Activated T-helper 2 cell treated with anti-CD3 and anti-CD28 coated beads, Interferon-gamma antibody, Interleukin-2, Interleukin-4, amounts not matched to agents 10 μg/mL and 5 μg/mL and 100 μg/mL, durations not matched to agents 14 hours and 24 hours and 36 hours (primary cell): ENCODE data around the gene MICAL3. TPM values are rescaled to one million over a fixed set of nuclear protein-coding genes. Genes with fewer than 3 reads are reported as not detected.

Source experiments
- DNase-seq: peaks from one replicate; pipeline ENCODE4 v3.0.0; 2021; ENCODE audit warnings: low spot score
- H3K27ac Mint-ChIP-seq: one replicate; pipeline ENCODE4 v1.8.0; 2021; ENCODE audit warnings: mixed read lengths
- H3K27me3 Mint-ChIP-seq: one replicate; pipeline ENCODE4 v1.8.0; 2021; ENCODE audit warnings: low read depth, mixed read lengths
- H3K36me3 Mint-ChIP-seq: one replicate; pipeline ENCODE4 v1.8.0; 2021; ENCODE audit warnings: low read depth, mixed read lengths
- H3K4me1 Mint-ChIP-seq: one replicate; pipeline ENCODE4 v1.8.0; 2021; ENCODE audit warnings: low read depth, mixed read lengths
- H3K4me3 Mint-ChIP-seq: one replicate; pipeline ENCODE4 v1.8.0; 2021; ENCODE audit warnings: low read depth, mild to moderate bottlenecking, moderate library complexity, mixed read lengths
- H3K9me3 Mint-ChIP-seq: one replicate; pipeline ENCODE4 v1.8.0; 2021; ENCODE audit warnings: mixed read lengths
- intact Hi-C: fragments of 100-400 bp; cut with micrococcal nuclease; formaldehyde crosslinking; loops from one replicate; pipeline ENCODE4 v1.15.1; 2023
- total RNA-seq: library from RNA; stranded (reverse); gene quantifications from 2 replicates; pipeline ENCODE4 v1.2.3, GENCODE V29; 2022

Gene MICAL3
- total RNA-seq, 1 donor from 2014 or later, result 41.8 TPM

GRCh38 chr22:17891481-17892167, 132.7 kb downstream of the MICAL3 start:
- Mint-ChIP-seq H3K9me3 (no peaks in the 10 kb centered on the region), H3K4me3 (no peak overlapping the region), H3K27ac (no peak overlapping the region), H3K36me3 (peaks cover 29% of the 10 kb centered on the region), H3K4me1 (no peaks in the 10 kb centered on the region), H3K27me3 (no peaks in the 10 kb centered on the region)
- intact Hi-C loops, result no loop called here
- no peak for DNase-seq

- no peaks in the 10 kb centered on the region for H3K9me3 Mint-ChIP-seq
- no peak for DNase-seq
- intact Hi-C loops, result no loop called here
These were observed 133.5 kb downstream of the MICAL3 start for GRCh38 chr22:17890892-17891291.

GRCh38 chr22:17890245-17890671, 134.1 kb downstream of the MICAL3 start:
- no peak for DNase-seq
- Mint-ChIP-seq H3K36me3 (peaks cover 26% of the 10 kb centered on the region), H3K27me3 (no peaks in the 10 kb centered on the region), H3K9me3 (no peaks in the 10 kb centered on the region), H3K27ac (no peak overlapping the region), H3K4me3 (no peak overlapping the region), H3K4me1 (no peaks in the 10 kb centered on the region)
- intact Hi-C loops, result no loop called here

More at GRCh38 chr22:17890892-17891291, 133.5 kb downstream of the MICAL3 start:
- Mint-ChIP-seq H3K4me1 (no peaks in the 10 kb centered on the region), H3K36me3 (peaks cover 26% of the 10 kb centered on the region), H3K4me3 (no peak overlapping the region), H3K27me3 (no peaks in the 10 kb centered on the region), H3K27ac (no peak overlapping the region)

GRCh38 chr22:17888855-17889254, 135.5 kb downstream of the MICAL3 start:
- intact Hi-C loops, result no loop called here
- H3K9me3 Mint-ChIP-seq, result no peaks in the 10 kb centered on the region

GRCh38 chr22:17888439-17888838, 135.9 kb downstream of the MICAL3 start:
- no peaks in the 10 kb centered on the region for H3K27me3 Mint-ChIP-seq
- H3K27ac Mint-ChIP-seq, result no peak overlapping the region

More at GRCh38 chr22:17888855-17889254, 135.5 kb downstream of the MICAL3 start:
- Mint-ChIP-seq H3K27me3 (no peaks in the 10 kb centered on the region), H3K36me3 (peaks cover 25% of the 10 kb centered on the region), H3K27ac (no peak overlapping the region), H3K4me1 (no peaks in the 10 kb centered on the region), H3K4me3 (no peak overlapping the region)
- DNase-seq, result no peak

GRCh38 chr22:17884893-17885292, 139.5 kb downstream of the MICAL3 start:
- intact Hi-C loops, result no loop called here

More at GRCh38 chr22:17888439-17888838, 135.9 kb downstream of the MICAL3 start:
- no peak overlapping the region for H3K4me3 Mint-ChIP-seq
- H3K4me1 Mint-ChIP-seq, result no peaks in the 10 kb centered on the region
- no peak for DNase-seq
- intact Hi-C loops, result no loop called here
- H3K9me3 Mint-ChIP-seq, result no peaks in the 10 kb centered on the region
- H3K36me3 Mint-ChIP-seq, result peaks cover 25% of the 10 kb centered on the region

GRCh38 chr22:17884084-17884483, 140.3 kb downstream of the MICAL3 start:
- DNase-seq, result no peak
- no peaks in the 10 kb centered on the region for H3K27me3 Mint-ChIP-seq
- no peaks in the 10 kb centered on the region for H3K9me3 Mint-ChIP-seq
- H3K4me1 Mint-ChIP-seq, result no peaks in the 10 kb centered on the region
- no peak overlapping the region for H3K27ac Mint-ChIP-seq
- peaks cover 14% of the 10 kb centered on the region for H3K36me3 Mint-ChIP-seq
- H3K4me3 Mint-ChIP-seq, result no peak overlapping the region
- intact Hi-C loops, result no loop called here

More at GRCh38 chr22:17884893-17885292, 139.5 kb downstream of the MICAL3 start:
- no peak overlapping the region for H3K4me3 Mint-ChIP-seq
- no peak for DNase-seq
- H3K27ac Mint-ChIP-seq, result no peak overlapping the region
- H3K36me3 Mint-ChIP-seq, result peaks cover 14% of the 10 kb centered on the region
- no peaks in the 10 kb centered on the region for H3K9me3 Mint-ChIP-seq
- H3K4me1 Mint-ChIP-seq, result no peaks in the 10 kb centered on the region
- H3K27me3 Mint-ChIP-seq, result no peaks in the 10 kb centered on the region

GRCh38 chr22:17883356-17883755, 141.0 kb downstream of the MICAL3 start:
- DNase-seq, result no peak
- Mint-ChIP-seq H3K27me3 (no peaks in the 10 kb centered on the region), H3K9me3 (no peaks in the 10 kb centered on the region), H3K4me3 (no peak overlapping the region), H3K27ac (no peak overlapping the region), H3K36me3 (peaks cover 11% of the 10 kb centered on the region), H3K4me1 (no peaks in the 10 kb centered on the region)
- intact Hi-C loops, result no loop called here

- DNase-seq, result no peak
- Mint-ChIP-seq H3K9me3 (no peaks in the 10 kb centered on the region), H3K27ac (no peak overlapping the region), H3K4me1 (no peaks in the 10 kb centered on the region), H3K36me3 (peaks cover 8% of the 10 kb centered on the region), H3K4me3 (no peak overlapping the region), H3K27me3 (no peaks in the 10 kb centered on the region)
- intact Hi-C loops, result no loop called here
These were observed 141.6 kb downstream of the MICAL3 start for GRCh38 chr22:17882727-17883126.

GRCh38 chr22:17882162-17882561, 142.2 kb downstream of the MICAL3 start:
- H3K27me3 Mint-ChIP-seq, result no peaks in the 10 kb centered on the region
- H3K36me3 Mint-ChIP-seq, result peaks cover 5% of the 10 kb centered on the region
- no peaks in the 10 kb centered on the region for H3K9me3 Mint-ChIP-seq
- no peak overlapping the region for H3K4me3 Mint-ChIP-seq
- DNase-seq, result no peak
- H3K27ac Mint-ChIP-seq, result no peak overlapping the region
- no peaks in the 10 kb centered on the region for H3K4me1 Mint-ChIP-seq
- intact Hi-C loops, result no loop called here

GRCh38 chr22:17881366-17881765, 143.0 kb downstream of the MICAL3 start:
- no peaks in the 10 kb centered on the region for H3K4me1 Mint-ChIP-seq
- intact Hi-C loops, result no loop called here
- H3K9me3 Mint-ChIP-seq, result no peaks in the 10 kb centered on the region
- H3K27me3 Mint-ChIP-seq, result no peaks in the 10 kb centered on the region
- no peak for DNase-seq
- H3K4me3 Mint-ChIP-seq, result no peak overlapping the region
- H3K36me3 Mint-ChIP-seq, result peaks cover 5% of the 10 kb centered on the region
- no peak overlapping the region for H3K27ac Mint-ChIP-seq

GRCh38 chr22:17880468-17880867, 143.9 kb downstream of the MICAL3 start:
- Mint-ChIP-seq H3K9me3 (no peaks in the 10 kb centered on the region), H3K4me3 (no peak overlapping the region), H3K4me1 (no peaks in the 10 kb centered on the region), H3K27me3 (no peaks in the 10 kb centered on the region), H3K36me3 (peaks cover 5% of the 10 kb centered on the region), H3K27ac (no peak overlapping the region)
- intact Hi-C loops, result no loop called here
- no peak for DNase-seq

- H3K4me1 Mint-ChIP-seq, result no peaks in the 10 kb centered on the region
- no peaks in the 10 kb centered on the region for H3K27me3 Mint-ChIP-seq
- no peak overlapping the region for H3K4me3 Mint-ChIP-seq
- DNase-seq, result no peak
- H3K27ac Mint-ChIP-seq, result no peak overlapping the region
- intact Hi-C loops, result no loop called here
- peaks cover 1% of the 10 kb centered on the region for H3K36me3 Mint-ChIP-seq
- no peaks in the 10 kb centered on the region for H3K9me3 Mint-ChIP-seq
These were observed 144.3 kb downstream of the MICAL3 start for GRCh38 chr22:17880020-17880419.
